Pancreas (tissue), 10 donors: ENCODE measurements around the gene NUMB. TPM values are rescaled to one million over a fixed set of nuclear protein-coding genes. Genes with fewer than 3 reads are reported as not detected.
"Not testable (repeated sequence)": the region's sequence is repeated elsewhere in the genome, so short reads cannot be mapped to it uniquely, and the experiment has no call there.

Source experiments
- ATAC-seq, 4 donors: fragments of 200-7000 bp; cut with Tn5 transposase; one replicate each; pipeline versions ENCODE4 v1.8.0 to v1.9.1; 2020; ENCODE audit warnings: mild to moderate bottlenecking in 4 of 4, moderate library complexity in 4 of 4
- DNase-seq, 6 donors: peaks; one replicate each; pipeline ENCODE4 v3.0.0-alpha.2; 2020
- FAIRE-seq: peaks from 2 replicates; lab custom pipeline; 2012; peaks lifted over from hg19 to GRCh38; lab: Jason Lieb, UNC
- H3K27ac ChIP-seq, 4 donors: fragments of 200-600 bp; sonication (generic); 1 replicate in 3 of 4; 2 replicates in 1 of 4; pipeline versions ENCODE4 v1.5.0 to v1.8.0; 2020
- H3K27me3 ChIP-seq, 4 donors: fragments of 200-600 bp; one replicate each; pipeline ENCODE4 v1.8.0; 2021
- H3K36me3 ChIP-seq, 3 donors: fragments of 200-600 bp; sonication (generic) in 1 of 3; one replicate each; pipeline versions ENCODE4 v1.5.0 to v1.8.0; 2020 to 2021
- H3K4me1 ChIP-seq, 3 donors: fragments of 200-600 bp; one replicate each; pipeline ENCODE4 v1.8.0; 2021
- H3K4me3 ChIP-seq, 4 donors: fragments of 200-600 bp; sonication (generic) in 2 of 4; one replicate each; pipeline versions ENCODE4 v1.5.0 to v1.8.0; 2020 to 2021
- H3K9me3 ChIP-seq, 4 donors: fragments of 200-600 bp; one replicate each; pipeline ENCODE4 v1.8.0; 2021
- CTCF ChIP-seq, 4 donors: fragments of 200-600 bp; sonication (generic) in 3 of 4; IDR thresholded peaks; one replicate each; pipeline versions ENCODE4 v1.5.0 to v1.8.0; 2021; ENCODE audit warnings: antibody characterized with exemption in 4 of 4
- WGBS, 2 donors: extraction: QIAGEN DNeasy Blood & Tissue Kit; methylation state at CpG; one replicate each; pipeline ENCODE4 v1.1.7; 2013; 5-methylcytosine and 5-hydroxymethylcytosine counted together
- intact Hi-C, 3 donors: fragments of 100-400 bp; cut with DNase I; formaldehyde crosslinking; loops; one replicate each; pipeline versions ENCODE4 v1.11.1 to v1.14.2; 2022
- polyA plus RNA-seq, 2 donors: library from polyadenylated mRNA; stranded (reverse); fragments of 200-250 nt; gene quantifications; one replicate each; pipeline ENCODE4 v1.2.3, GENCODE V29; 2013
- total RNA-seq, 6 donors: library from RNA; stranded (reverse); fragmentation: NEBNext Ultra II Directional in 4 of 6; extraction: Animal tissue kit (Norgen Biotek cat#: 25700) in 4 of 6; gene quantifications; one replicate each; pipeline versions ENCODE4 v1.2.1 to v1.2.4, GENCODE V29; 2021 to 2023
- donor health status: healthy with polysubstance abuse.
- donor health status: DM: no; HTN: no; CAD: no; lungs with moderate emphysema.
- donor health status: DM: no; HTN: no; CAD: no.
- donor health status: control.
- donor health status: control.
- donor health status: Bipolar disorder and iron deficiency.
- donor health status: DM: yes; HTN: yes; CAD: no.
- donor health status: DM: no; HTN: no; CAD: no.
- donor health status: DM: no; HTN: no; CAD: no.
- donor health status: DM: yes; HTN: yes; CAD: no.

NUMB gene
- total and polyA plus RNA-seq, 8 donors = 23.9 to 53.8 (median 32.5) TPM

DNA sequence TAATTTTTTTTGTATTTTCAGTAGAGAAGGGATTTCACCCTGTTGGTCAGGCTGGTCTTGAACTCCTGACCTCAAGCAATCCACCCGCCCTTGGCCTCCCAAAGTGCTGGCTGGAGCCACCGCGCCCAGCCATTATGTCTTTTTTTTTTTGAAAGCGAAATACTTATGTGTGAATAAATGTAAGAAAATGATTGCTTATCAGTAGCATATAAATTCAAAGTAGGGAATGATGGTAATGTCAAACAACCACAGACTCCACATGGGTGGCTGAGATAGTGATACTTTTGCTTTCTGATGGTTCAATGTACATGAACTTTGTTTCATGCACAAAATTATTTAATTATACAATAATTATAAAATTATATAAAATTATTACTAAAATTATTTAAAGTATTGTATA is 145.2 kb downstream of the NUMB start:
- FAIRE-seq (no peak), DNase-seq (no peak), ATAC-seq (no peak)
- Histone ChIP-seq H3K27ac (no peak overlapping the region), H3K36me3 (no peaks in the 10 kb centered on the region), H3K27me3 (no peaks in the 10 kb centered on the region), H3K4me3 (no peak overlapping the region), H3K9me3 (no peaks in the 10 kb centered on the region), H3K4me1 (peaks cover 0 to 9% (median 8%) of the 10 kb centered on the region in 3 donors)
- TF ChIP-seq CTCF (IDR thresholded peaks at IDR 0.05) = no peak
- 97 to 99% methylated on average over 4 of the region's 4 CpGs for WGBS, 2 donors
- intact Hi-C loops = no loop called here

DNA sequence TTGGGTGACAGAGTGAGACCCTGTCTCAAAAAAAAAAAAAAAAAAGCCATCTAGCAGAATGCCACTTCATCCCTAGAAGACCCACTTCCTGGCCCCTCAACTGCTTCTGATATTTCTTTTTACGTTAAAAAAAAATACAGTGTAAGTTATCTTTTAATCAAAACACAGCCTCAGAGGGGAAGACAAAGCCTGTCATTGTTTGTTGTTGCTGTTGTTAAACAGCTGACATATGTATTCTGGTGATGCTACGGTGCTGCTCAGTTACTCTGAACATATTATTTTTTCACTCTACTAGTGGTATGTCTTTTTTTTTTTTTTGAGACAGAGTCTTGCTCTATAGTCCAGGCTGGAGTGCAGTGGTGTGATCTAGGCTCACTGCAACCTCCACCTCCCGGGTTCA is 145.7 kb downstream of the NUMB start:
- TF ChIP-seq CTCF (IDR thresholded peaks at IDR 0.05) = no peak
- FAIRE-seq (no peak), DNase-seq (no peak), ATAC-seq (no peak)
- H3K27me3 ChIP-seq = no peaks in the 10 kb centered on the region
- no peak overlapping the region for H3K4me3 ChIP-seq
- H3K9me3 ChIP-seq = no peaks in the 10 kb centered on the region
- intact Hi-C loops = no loop called here
- peaks cover 0 to 9% (median 8%) of the 10 kb centered on the region in 3 donors for H3K4me1 ChIP-seq
- WGBS, 2 donors = 67 to 85% methylated on average over 3 of the region's 3 CpGs
- H3K27ac ChIP-seq = no peak overlapping the region
- H3K36me3 ChIP-seq = no peaks in the 10 kb centered on the region

- no peaks in the 10 kb centered on the region for H3K36me3 ChIP-seq
- peak in 1 of 4 donors; percentile 20 for ATAC-seq
- intact Hi-C loops = no loop called here
- no peaks in the 10 kb centered on the region for H3K27me3 ChIP-seq
- no peak for TF ChIP-seq CTCF (IDR thresholded peaks at IDR 0.05)
- WGBS, 2 donors = 87 to 92% methylated on average over 2 of the region's 2 CpGs
- H3K4me3 ChIP-seq = no peak overlapping the region
- DNase-seq = no peak
- no peaks in the 10 kb centered on the region for H3K9me3 ChIP-seq
- no peak for FAIRE-seq
- H3K4me1 ChIP-seq = peaks cover 0 to 9% (median 8%) of the 10 kb centered on the region in 3 donors
- H3K27ac ChIP-seq = no peak overlapping the region
Observed at GRCh38 chr14:73311708-73312030, 146.7 kb downstream of the NUMB start.

GRCh38 chr14:73309207-73309606 is 149.1 kb downstream of the NUMB start:
- H3K4me1 ChIP-seq, H3K27ac ChIP-seq: not testable (repeated sequence)

GRCh38 chr14:73307261-73307660 is 151.1 kb downstream of the NUMB start:
- intact Hi-C loops = no loop called here
- H3K9me3 ChIP-seq = no peaks in the 10 kb centered on the region
- 99 to 100% methylated on average over 3 of the region's 3 CpGs for WGBS, 2 donors
- no peak overlapping the region for H3K27ac ChIP-seq
- ATAC-seq (no peak), FAIRE-seq (no peak), DNase-seq (no peak)
- no peaks in the 10 kb centered on the region for H3K27me3 ChIP-seq
- no peaks in the 10 kb centered on the region for H3K36me3 ChIP-seq
- no peaks in the 10 kb centered on the region for H3K4me1 ChIP-seq
- no peak overlapping the region for H3K4me3 ChIP-seq
- no peak for TF ChIP-seq CTCF (IDR thresholded peaks at IDR 0.05)

More at GRCh38 chr14:73309207-73309606, 149.1 kb downstream of the NUMB start:
- ATAC-seq, FAIRE-seq, H3K36me3 ChIP-seq, DNase-seq, H3K27me3 ChIP-seq, H3K4me3 ChIP-seq, intact Hi-C loops, H3K9me3 ChIP-seq: not testable (repeated sequence)
- 95% methylated on average over 1 of the region's 1 CpG for WGBS, 2 donors
